Activated CD8-positive, alpha-beta T cell treated with anti-CD3 and anti-CD28 coated beads for 36 hours (primary cell): ENCODE results near the gene INO80. TPM values are rescaled to one million over a fixed set of nuclear protein-coding genes. Genes with fewer than 3 reads are reported as not detected.

Experiments
- ATAC-seq: fragments of 200-7000 bp; cut with Tn5 transposase; one replicate; pipeline ENCODE4 v1.10.0; 2021; ENCODE audit warnings: mild to moderate bottlenecking, moderate library complexity
- CTCF ChIA-PET: fragments of 350-600 bp; sonication (Branson Sonifier 250); formaldehyde crosslinking; loops from one replicate; lab custom pipeline; 2021; ENCODE audit warnings: antibody characterized with exemption; lab: Charles Lee
- POLR2A ChIA-PET: fragments of 350-600 bp; sonication (Branson Sonifier 250); formaldehyde crosslinking; loops from one replicate; lab custom pipeline; 2021; ENCODE audit warnings: antibody characterized with exemption; lab: Charles Lee
- DNase-seq: peaks from one replicate; pipeline ENCODE4 v3.0.0-alpha.2; 2020
- H3K27ac Mint-ChIP-seq: one replicate; pipeline ENCODE4 v1.8.0; 2021; ENCODE audit warnings: mild to moderate bottlenecking, mixed read lengths
- H3K27me3 Mint-ChIP-seq: one replicate; pipeline ENCODE4 v1.8.0; 2021; ENCODE audit warnings: mixed read lengths
- H3K36me3 Mint-ChIP-seq: one replicate; pipeline ENCODE4 v1.8.0; 2021; ENCODE audit warnings: low read depth, mixed read lengths
- H3K4me1 Mint-ChIP-seq: one replicate; pipeline ENCODE4 v1.8.0; 2021; ENCODE audit warnings: low read depth, mixed read lengths
- H3K4me3 Mint-ChIP-seq: one replicate; pipeline ENCODE4 v1.8.0; 2021; ENCODE audit warnings: mild to moderate bottlenecking, moderate library complexity, mixed read lengths
- H3K9me3 Mint-ChIP-seq: one replicate; pipeline ENCODE4 v1.8.0; 2021; ENCODE audit warnings: mixed read lengths
- intact Hi-C: fragments of 100-400 bp; cut with micrococcal nuclease; formaldehyde crosslinking; loops from one replicate; pipeline ENCODE4 v1.10.0; 2022
- total RNA-seq, 2 experiments: library from RNA; stranded (reverse); gene quantifications; one replicate each; pipeline ENCODE4 v1.2.3, GENCODE V29; 2021
- TF ChIP-seq, protein P1 (sequence below): fragments of 200-600 bp; IDR thresholded peaks from one replicate; pipeline ENCODE4 v1.8.0; 2022; ENCODE audit warnings: antibody characterized with exemption, mild to moderate bottlenecking

The INO80 gene
- total RNA-seq, 2 experiments from 2014 or later: 19.1 to 20.2 TPM

DNA sequence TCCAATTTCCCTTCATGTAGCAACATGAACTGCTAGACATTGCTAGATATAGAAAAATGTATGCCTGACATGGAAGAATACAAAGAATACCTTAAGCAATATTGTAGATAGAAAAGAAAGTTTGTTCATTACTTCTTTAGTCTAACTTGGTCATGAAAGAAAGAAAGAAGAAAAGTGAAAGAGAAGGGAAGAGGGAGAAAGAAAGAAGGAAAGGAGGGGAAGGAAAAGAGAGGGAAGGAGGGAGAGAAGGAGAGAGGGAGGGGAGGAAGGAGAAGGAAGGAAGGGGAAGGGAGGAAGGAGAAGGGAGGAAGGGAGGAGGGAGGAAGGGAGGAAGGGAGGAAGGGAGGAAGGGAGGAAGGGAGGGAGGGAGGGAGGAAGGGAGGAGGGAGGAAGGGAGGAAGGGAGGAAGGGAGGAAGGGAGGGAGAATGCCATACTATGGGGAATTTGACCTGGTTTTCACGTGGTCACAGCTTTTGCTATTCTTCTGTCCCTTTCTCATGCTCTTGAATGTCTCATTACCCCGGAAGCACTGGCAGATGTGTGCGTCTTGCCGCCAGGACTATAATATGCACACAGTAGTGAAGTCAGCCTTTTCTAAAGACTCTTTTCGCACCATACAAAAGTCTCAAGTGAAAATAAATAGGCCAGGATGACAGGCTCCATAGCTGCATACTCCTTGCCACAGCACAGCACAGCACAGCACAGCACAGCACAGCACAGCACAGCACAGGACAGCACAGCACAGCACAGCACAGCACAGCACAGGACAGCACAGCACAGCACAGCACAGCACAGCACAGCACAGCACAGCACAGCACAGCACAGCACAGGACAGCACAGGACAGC lies 84.6 kb downstream of the INO80 start:
- Mint-ChIP-seq H3K27ac (peak overlapping the region; percentile 5), H3K4me1 (peaks cover 5% of the 10 kb centered on the region), H3K4me3 (no peak overlapping the region), H3K36me3 (peaks cover 20% of the 10 kb centered on the region), H3K9me3 (no peaks in the 10 kb centered on the region), H3K27me3 (no peaks in the 10 kb centered on the region)
- ATAC-seq (no peak), DNase-seq (no peak)
- CTCF ChIA-PET: interaction anchor here (0.8 to 0.9 kb wide), 2 partner anchors 79 to 127 kb away, joined by 3 read pairs; no protein-coding TSS in a partner anchor
- POLR2A ChIA-PET: no interaction called here
- intact Hi-C loops: no loop called here
- TF ChIP-seq, protein P1, sequence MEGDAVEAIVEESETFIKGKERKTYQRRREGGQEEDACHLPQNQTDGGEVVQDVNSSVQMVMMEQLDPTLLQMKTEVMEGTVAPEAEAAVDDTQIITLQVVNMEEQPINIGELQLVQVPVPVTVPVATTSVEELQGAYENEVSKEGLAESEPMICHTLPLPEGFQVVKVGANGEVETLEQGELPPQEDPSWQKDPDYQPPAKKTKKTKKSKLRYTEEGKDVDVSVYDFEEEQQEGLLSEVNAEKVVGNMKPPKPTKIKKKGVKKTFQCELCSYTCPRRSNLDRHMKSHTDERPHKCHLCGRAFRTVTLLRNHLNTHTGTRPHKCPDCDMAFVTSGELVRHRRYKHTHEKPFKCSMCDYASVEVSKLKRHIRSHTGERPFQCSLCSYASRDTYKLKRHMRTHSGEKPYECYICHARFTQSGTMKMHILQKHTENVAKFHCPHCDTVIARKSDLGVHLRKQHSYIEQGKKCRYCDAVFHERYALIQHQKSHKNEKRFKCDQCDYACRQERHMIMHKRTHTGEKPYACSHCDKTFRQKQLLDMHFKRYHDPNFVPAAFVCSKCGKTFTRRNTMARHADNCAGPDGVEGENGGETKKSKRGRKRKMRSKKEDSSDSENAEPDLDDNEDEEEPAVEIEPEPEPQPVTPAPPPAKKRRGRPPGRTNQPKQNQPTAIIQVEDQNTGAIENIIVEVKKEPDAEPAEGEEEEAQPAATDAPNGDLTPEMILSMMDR: no peak

DNA sequence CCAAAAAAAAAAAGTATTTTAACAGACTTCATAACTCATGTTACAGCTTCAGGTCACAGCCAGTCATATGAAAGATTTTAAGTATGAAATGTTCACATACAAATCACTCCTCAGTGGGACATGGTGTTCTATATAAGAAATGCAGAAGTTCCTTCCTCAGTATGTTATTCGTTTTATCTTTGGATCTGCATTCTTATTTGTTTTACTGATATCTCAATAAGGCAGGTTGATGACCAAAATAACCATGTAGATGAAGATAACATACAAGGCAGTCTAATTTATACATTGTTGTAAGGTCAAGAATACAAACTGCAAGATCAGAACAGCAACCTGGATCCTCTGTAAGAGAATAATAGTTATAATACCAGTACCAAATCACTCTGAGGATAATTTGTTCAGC lies 87.2 kb downstream of the INO80 start:
- TF ChIP-seq, protein P1: no peak
- intact Hi-C loops: loop anchor here (10.0 kb wide), 1 partner anchor 124 kb away; no protein-coding TSS in a partner anchor
- ChIA-PET CTCF (interaction anchor here (1.2 to 2.0 kb wide), 2 partner anchors 87 to 170 kb away, joined by 3 to 8 read pairs; no protein-coding TSS in a partner anchor), POLR2A (no interaction called here)
- H3K27me3 Mint-ChIP-seq: no peaks in the 10 kb centered on the region
- no peak for ATAC-seq
- peaks cover 5% of the 10 kb centered on the region for H3K4me1 Mint-ChIP-seq
- no peak for DNase-seq
- no peak overlapping the region for H3K27ac Mint-ChIP-seq
- peaks cover 10% of the 10 kb centered on the region for H3K36me3 Mint-ChIP-seq
- H3K4me3 Mint-ChIP-seq: no peak overlapping the region
- H3K9me3 Mint-ChIP-seq: no peaks in the 10 kb centered on the region

DNA sequence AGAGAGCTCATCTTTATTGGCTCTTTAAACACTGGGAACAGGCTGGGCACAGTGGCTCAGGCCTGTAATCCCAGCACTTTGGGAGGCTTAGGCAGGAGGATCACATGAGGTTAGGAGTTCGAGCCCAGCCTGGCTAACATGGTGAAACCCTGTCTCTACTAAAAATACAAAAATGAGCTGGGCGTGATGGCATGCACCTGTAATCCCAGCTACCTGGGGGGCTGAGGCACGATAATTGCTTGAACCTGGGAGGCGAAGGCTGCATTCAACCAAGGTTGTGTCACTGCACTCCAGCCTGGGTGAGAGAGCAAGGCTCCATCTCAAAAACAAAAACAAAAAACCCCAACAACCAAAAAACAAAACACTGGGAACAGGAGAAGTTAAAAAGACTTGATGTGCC lies 90.7 kb downstream of the INO80 start:
- peaks cover 13% of the 10 kb centered on the region for H3K36me3 Mint-ChIP-seq
- POLR2A ChIA-PET: no interaction called here
- H3K4me3 Mint-ChIP-seq: no peak overlapping the region
- DNase-seq (no peak), ATAC-seq (no peak)
- H3K27ac Mint-ChIP-seq: no peak overlapping the region
- TF ChIP-seq, protein P1: no peak
- H3K27me3 Mint-ChIP-seq: no peaks in the 10 kb centered on the region
- no peaks in the 10 kb centered on the region for H3K9me3 Mint-ChIP-seq
- no peaks in the 10 kb centered on the region for H3K4me1 Mint-ChIP-seq
- intact Hi-C loops: loop anchor here (10.0 kb wide), 1 partner anchor 121 kb away; no protein-coding TSS in a partner anchor
- CTCF ChIA-PET: interaction anchor here (1.2 to 9.5 kb wide), 4 partner anchors 9 to 121 kb away, joined by 3 to 126 read pairs (median 6); no protein-coding TSS in a partner anchor

DNA sequence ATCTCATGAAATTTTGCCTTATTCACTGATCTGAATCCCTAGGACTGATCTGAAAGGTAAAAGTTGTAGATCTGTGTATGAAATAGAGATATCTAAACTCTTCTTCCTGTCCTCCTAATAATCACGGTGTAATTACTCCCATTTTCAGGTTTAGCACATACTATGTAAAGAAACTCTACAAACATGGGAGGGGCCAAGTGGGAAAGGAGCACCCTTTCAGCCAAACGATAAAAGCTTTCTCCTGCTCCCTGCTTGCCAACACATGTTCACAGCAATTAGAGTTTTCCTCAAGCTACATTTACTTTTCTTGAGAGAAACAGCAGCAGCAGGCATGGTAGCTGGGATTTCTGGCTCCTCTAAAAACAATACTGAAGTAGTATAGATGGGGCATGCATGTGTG lies 91.2 kb downstream of the INO80 start:
- no peaks in the 10 kb centered on the region for H3K4me1 Mint-ChIP-seq
- H3K27me3 Mint-ChIP-seq: no peaks in the 10 kb centered on the region
- POLR2A ChIA-PET: no interaction called here
- TF ChIP-seq, protein P1: no peak
- DNase-seq (no peak), ATAC-seq (no peak)
- intact Hi-C loops: loop anchor here (10.0 kb wide), 1 partner anchor 120 kb away; no protein-coding TSS in a partner anchor
- CTCF ChIA-PET: interaction anchor here (0.7 to 9.5 kb wide), 5 partner anchors 9 to 166 kb away, joined by 3 to 126 read pairs (median 3); no protein-coding TSS in a partner anchor
- H3K27ac Mint-ChIP-seq: no peak overlapping the region
- H3K36me3 Mint-ChIP-seq: peaks cover 17% of the 10 kb centered on the region
- no peaks in the 10 kb centered on the region for H3K9me3 Mint-ChIP-seq
- no peak overlapping the region for H3K4me3 Mint-ChIP-seq

DNA sequence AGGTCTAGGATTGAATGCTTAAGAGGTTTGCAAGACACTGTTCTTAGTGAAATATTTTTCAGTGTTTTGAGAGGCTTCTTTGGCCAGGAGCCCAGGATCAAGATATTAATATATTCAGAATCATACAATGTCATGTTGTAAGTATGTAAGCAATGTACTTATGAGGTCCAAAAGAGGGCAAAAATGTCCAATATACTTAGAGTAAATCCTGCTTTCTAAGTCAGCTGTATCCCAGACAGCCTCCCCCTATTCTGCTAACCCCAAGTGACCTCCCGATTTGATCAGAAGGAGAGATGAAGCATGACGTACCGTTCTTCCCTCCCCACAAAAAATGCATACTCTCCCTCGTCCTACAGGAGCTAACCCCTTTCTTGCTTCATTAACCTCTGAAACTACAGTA lies 91.9 kb downstream of the INO80 start:
- POLR2A ChIA-PET: no interaction called here
- H3K27me3 Mint-ChIP-seq: no peaks in the 10 kb centered on the region
- no peak overlapping the region for H3K4me3 Mint-ChIP-seq
- H3K9me3 Mint-ChIP-seq: no peaks in the 10 kb centered on the region
- no peaks in the 10 kb centered on the region for H3K4me1 Mint-ChIP-seq
- intact Hi-C loops: loop anchor here (10.0 kb wide), 1 partner anchor 119 kb away; no protein-coding TSS in a partner anchor
- ATAC-seq (no peak), DNase-seq (no peak)
- H3K36me3 Mint-ChIP-seq: peaks cover 18% of the 10 kb centered on the region
- TF ChIP-seq, protein P1: no peak
- H3K27ac Mint-ChIP-seq: no peak overlapping the region
- CTCF ChIA-PET: interaction anchor here (0.8 to 9.5 kb wide), 4 partner anchors 10 to 166 kb away, joined by 3 to 126 read pairs (median 6); no protein-coding TSS in a partner anchor
